ENCODE measurements around the gene DMRTB1. TPM values are rescaled to one million over a fixed set of nuclear protein-coding genes. Genes with fewer than 3 reads are reported as not detected.

The DMRTB1 gene
- total and polyA plus RNA-seq, 2 experiments from 2014 or later = not detected

DNA sequence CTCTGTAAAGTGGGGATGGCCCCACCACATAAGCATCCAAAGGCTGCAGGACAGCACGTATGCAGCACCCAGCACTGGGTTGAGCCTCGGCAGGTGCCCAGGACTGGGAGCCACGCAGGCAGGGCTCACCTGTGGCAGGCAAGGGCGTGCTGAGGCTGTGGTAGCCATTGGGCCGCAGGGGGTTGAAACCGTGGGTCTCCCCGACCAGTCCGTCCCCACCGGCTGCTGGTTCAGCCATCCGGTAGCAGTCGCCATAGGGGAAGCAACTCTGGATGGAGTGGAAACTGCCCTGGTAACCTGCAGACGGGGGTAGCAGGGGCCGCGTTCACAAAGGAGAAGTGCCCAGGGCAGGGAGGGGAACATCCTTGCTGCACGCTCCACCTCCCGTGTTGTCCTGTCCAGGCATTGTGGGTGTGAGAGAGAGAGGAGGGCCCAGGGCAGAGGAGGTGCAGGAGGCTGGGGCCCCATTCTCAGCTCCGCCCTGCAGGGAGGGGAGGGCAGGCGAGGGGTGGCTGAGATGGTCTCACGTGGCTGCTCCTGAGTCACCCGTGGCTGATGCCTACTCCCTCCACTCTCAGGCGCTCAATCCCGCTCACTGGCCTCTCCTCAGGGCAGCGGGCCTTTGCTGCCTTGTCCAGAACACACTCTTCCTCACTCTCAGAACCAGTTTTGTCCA lies 49.9 kb downstream of the DMRTB1 start:
- Histone ChIP-seq H3K9me2 (replicated peaks; ENCODE audit: insufficient read depth) (no peaks in the 10 kb centered on the region), H3K36me3 (replicated peaks; ENCODE audit: insufficient read depth, low read depth) (no peaks in the 10 kb centered on the region), H3K27me3 (no peaks in the 10 kb centered on the region), H2AFZ (no peak overlapping the region), H3K4me3 (no peak overlapping the region), H3K27ac (no peak overlapping the region), H3K4me2 (no peak overlapping the region), H3K79me2 (no peaks in the 10 kb centered on the region), H3K9me3 (ENCODE audit: low read depth) (no peaks in the 10 kb centered on the region), H3K4me1 (ENCODE audit: insufficient read depth) (peaks cover 21% of the 10 kb centered on the region), H4K20me1 (ENCODE audit: insufficient read depth, poor library complexity, severe bottlenecking) (no peaks in the 10 kb centered on the region)
- peak; percentile 75 for DNase-seq (ENCODE audit: low spot score)
- TF ChIP-seq EZH2phosphoT487 (IDR thresholded peaks at IDR 0.05; ENCODE audit: low read depth, severe bottlenecking, unreplicated experiment) (no peak), EZH2 (IDR thresholded peaks at IDR 0.05; ENCODE audit: borderline replicate concordance) (no peak)
- TF ChIP-seq, protein P1, sequence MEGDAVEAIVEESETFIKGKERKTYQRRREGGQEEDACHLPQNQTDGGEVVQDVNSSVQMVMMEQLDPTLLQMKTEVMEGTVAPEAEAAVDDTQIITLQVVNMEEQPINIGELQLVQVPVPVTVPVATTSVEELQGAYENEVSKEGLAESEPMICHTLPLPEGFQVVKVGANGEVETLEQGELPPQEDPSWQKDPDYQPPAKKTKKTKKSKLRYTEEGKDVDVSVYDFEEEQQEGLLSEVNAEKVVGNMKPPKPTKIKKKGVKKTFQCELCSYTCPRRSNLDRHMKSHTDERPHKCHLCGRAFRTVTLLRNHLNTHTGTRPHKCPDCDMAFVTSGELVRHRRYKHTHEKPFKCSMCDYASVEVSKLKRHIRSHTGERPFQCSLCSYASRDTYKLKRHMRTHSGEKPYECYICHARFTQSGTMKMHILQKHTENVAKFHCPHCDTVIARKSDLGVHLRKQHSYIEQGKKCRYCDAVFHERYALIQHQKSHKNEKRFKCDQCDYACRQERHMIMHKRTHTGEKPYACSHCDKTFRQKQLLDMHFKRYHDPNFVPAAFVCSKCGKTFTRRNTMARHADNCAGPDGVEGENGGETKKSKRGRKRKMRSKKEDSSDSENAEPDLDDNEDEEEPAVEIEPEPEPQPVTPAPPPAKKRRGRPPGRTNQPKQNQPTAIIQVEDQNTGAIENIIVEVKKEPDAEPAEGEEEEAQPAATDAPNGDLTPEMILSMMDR (IDR thresholded peaks at IDR 0.05; ENCODE audit: poor library complexity) = no peak
- 82% methylated on average over 22 of the region's 23 CpGs for WGBS (ENCODE audit: low lambda C conversion rate, missing lambda C conversion rate)

DNA sequence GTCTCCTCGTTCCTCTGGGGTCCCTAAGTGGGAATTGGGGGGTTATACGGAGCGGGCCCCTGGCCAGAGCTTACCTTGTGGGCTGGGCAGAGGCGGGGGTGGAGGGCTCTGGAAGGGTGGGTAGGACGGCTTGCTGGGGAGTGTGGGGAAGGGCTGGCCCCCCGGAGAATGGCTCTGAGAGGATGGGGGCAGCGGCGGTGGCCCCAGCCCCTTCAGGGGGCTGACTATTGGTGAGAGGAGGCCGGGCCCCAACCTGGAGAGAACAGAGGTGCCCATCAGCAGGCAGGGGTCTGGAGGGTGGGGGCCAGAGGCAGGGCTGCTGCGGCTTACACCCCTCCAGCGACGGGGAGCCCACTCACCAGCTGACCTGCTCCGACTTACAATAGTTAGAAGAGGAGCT lies 50.6 kb downstream of the DMRTB1 start:
- H3K4me2 ChIP-seq = no peak overlapping the region
- H3K27ac ChIP-seq = no peak overlapping the region
- no peak for DNase-seq (ENCODE audit: low spot score)
- WGBS (ENCODE audit: low lambda C conversion rate, missing lambda C conversion rate) = 85% methylated on average over 5 of the region's 13 CpGs
- no peaks in the 10 kb centered on the region for H3K36me3 ChIP-seq (replicated peaks; ENCODE audit: insufficient read depth, low read depth)
- no peaks in the 10 kb centered on the region for H4K20me1 ChIP-seq (ENCODE audit: insufficient read depth, poor library complexity, severe bottlenecking)
- H2AFZ ChIP-seq = no peak overlapping the region
- no peak overlapping the region for H3K4me3 ChIP-seq
- peaks cover 21% of the 10 kb centered on the region for H3K4me1 ChIP-seq (ENCODE audit: insufficient read depth)
- H3K9me3 ChIP-seq (ENCODE audit: low read depth) = no peaks in the 10 kb centered on the region
- H3K79me2 ChIP-seq = no peaks in the 10 kb centered on the region
- no peaks in the 10 kb centered on the region for H3K9me2 ChIP-seq (replicated peaks; ENCODE audit: insufficient read depth)
- H3K27me3 ChIP-seq = no peaks in the 10 kb centered on the region
- TF ChIP-seq, protein P1 (IDR thresholded peaks at IDR 0.05; ENCODE audit: poor library complexity) = no peak
- TF ChIP-seq EZH2 (IDR thresholded peaks at IDR 0.05; ENCODE audit: borderline replicate concordance) = no peak
- TF ChIP-seq EZH2phosphoT487 (IDR thresholded peaks at IDR 0.05; ENCODE audit: low read depth, severe bottlenecking, unreplicated experiment) = no peak

DNA sequence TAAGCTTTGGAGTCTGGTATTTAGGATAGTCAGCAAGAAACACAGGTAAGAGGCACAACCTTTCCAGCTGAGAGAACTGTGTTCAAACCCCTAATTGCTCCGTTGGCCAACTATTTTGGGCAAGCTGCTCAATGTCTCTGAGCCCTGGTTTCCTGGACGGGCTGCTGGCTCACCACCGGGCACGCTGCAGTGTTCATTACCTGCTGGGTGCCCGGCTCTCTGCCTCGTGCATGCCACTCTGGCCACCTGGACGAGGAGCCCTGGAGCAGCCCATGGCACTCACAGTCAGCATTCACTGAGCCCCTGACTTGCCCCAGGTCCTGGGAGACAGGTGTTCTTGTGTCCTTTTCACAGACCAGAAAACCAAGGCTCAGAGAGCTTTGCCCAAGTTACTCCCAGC lies 51.0 kb downstream of the DMRTB1 start:
- Histone ChIP-seq H4K20me1 (ENCODE audit: insufficient read depth, poor library complexity, severe bottlenecking) (no peaks in the 10 kb centered on the region), H3K4me2 (no peak overlapping the region), H3K9me2 (replicated peaks; ENCODE audit: insufficient read depth) (no peaks in the 10 kb centered on the region), H3K4me3 (no peak overlapping the region), H3K27ac (no peak overlapping the region), H3K79me2 (no peaks in the 10 kb centered on the region), H3K27me3 (no peaks in the 10 kb centered on the region), H2AFZ (no peak overlapping the region), H3K4me1 (ENCODE audit: insufficient read depth) (peaks cover 21% of the 10 kb centered on the region), H3K9me3 (ENCODE audit: low read depth) (no peaks in the 10 kb centered on the region), H3K36me3 (replicated peaks; ENCODE audit: insufficient read depth, low read depth) (no peaks in the 10 kb centered on the region)
- TF ChIP-seq, protein P1 (IDR thresholded peaks at IDR 0.05; ENCODE audit: poor library complexity) = no peak
- TF ChIP-seq EZH2phosphoT487 (IDR thresholded peaks at IDR 0.05; ENCODE audit: low read depth, severe bottlenecking, unreplicated experiment) (no peak), EZH2 (IDR thresholded peaks at IDR 0.05; ENCODE audit: borderline replicate concordance) (no peak)
- no peak for DNase-seq (ENCODE audit: low spot score)
- WGBS (ENCODE audit: low lambda C conversion rate, missing lambda C conversion rate) = 94% methylated on average over 7 of the region's 7 CpGs
